DOHH2 (cell line): ENCODE data around the gene AURKB.

Source experiments
- EZH2phosphoT487 ChIP-seq: fragments of 200-600 bp; sonication (generic); IDR thresholded peaks from 2 replicates; pipeline ENCODE4 v1.6.1; 2017; ENCODE audit warnings: borderline replicate concordance, mild to moderate bottlenecking, antibody characterized with exemption, low read length, moderate library complexity, mixed read lengths
- TF ChIP-seq, protein P1 (sequence below): fragments of 200-600 bp; sonication (generic); IDR thresholded peaks from one replicate; pipeline ENCODE4 v1.5.1; 2014; ENCODE audit warnings: antibody characterized with exemption, mild to moderate bottlenecking, low read depth, low read length; ENCODE audit not compliant: poor library complexity, severe bottlenecking

- TF ChIP-seq, protein P1, sequence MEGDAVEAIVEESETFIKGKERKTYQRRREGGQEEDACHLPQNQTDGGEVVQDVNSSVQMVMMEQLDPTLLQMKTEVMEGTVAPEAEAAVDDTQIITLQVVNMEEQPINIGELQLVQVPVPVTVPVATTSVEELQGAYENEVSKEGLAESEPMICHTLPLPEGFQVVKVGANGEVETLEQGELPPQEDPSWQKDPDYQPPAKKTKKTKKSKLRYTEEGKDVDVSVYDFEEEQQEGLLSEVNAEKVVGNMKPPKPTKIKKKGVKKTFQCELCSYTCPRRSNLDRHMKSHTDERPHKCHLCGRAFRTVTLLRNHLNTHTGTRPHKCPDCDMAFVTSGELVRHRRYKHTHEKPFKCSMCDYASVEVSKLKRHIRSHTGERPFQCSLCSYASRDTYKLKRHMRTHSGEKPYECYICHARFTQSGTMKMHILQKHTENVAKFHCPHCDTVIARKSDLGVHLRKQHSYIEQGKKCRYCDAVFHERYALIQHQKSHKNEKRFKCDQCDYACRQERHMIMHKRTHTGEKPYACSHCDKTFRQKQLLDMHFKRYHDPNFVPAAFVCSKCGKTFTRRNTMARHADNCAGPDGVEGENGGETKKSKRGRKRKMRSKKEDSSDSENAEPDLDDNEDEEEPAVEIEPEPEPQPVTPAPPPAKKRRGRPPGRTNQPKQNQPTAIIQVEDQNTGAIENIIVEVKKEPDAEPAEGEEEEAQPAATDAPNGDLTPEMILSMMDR: no peak
- no peak for TF ChIP-seq EZH2phosphoT487
Observed at GRCh38 chr17:8253801-8254200, 43.4 kb upstream of the AURKB start.
